SK-N-SH treated with all-trans-retinoic acid at 6 μM for 48 hours (cell line): ENCODE data around the gene BRD9.

ENCODE experiments used
- ATAC-seq: fragments of 200-7000 bp; cut with Tn5 transposase; 3 replicates; pipeline ENCODE4 v1.9.1; 2020; ENCODE audit warnings: mild to moderate bottlenecking, moderate library complexity
- ARNTL ChIP-seq: fragments of 450-650 bp; formaldehyde crosslinking; IDR thresholded peaks from 2 replicates; pipeline ENCODE4 v1.5.0; 2020; ENCODE audit warnings: low read depth, mild to moderate bottlenecking, moderate library complexity, borderline replicate concordance
- CREB5 ChIP-seq: fragments of 250-450 bp; sonication (Bioruptor Pico); IDR thresholded peaks from 2 replicates; pipeline ENCODE4 v1.5.1; 2020; ENCODE audit warnings: low read depth, mild to moderate bottlenecking, moderate library complexity
- CSDC2 ChIP-seq: fragments of 250-450 bp; sonication (Bioruptor Pico); IDR thresholded peaks from 2 replicates; pipeline ENCODE4 v1.5.0; 2020; ENCODE audit warnings: mild to moderate bottlenecking, moderate library complexity
- CSRNP3 ChIP-seq: fragments of 250-450 bp; sonication (Bioruptor Pico); IDR thresholded peaks from 2 replicates; pipeline ENCODE4 v1.5.1; 2021; ENCODE audit warnings: mild to moderate bottlenecking, moderate library complexity
- GLIS3 ChIP-seq: fragments of 250-450 bp; sonication (Bioruptor Pico); IDR thresholded peaks from 2 replicates; pipeline ENCODE4 v1.5.0; 2020; ENCODE audit warnings: mild to moderate bottlenecking, moderate library complexity
- ISL1 ChIP-seq: fragments of 250-450 bp; sonication (Bioruptor Pico); IDR thresholded peaks from 2 replicates; pipeline ENCODE4 v2.1.2; 2022; ENCODE audit warnings: mild to moderate bottlenecking, moderate library complexity
- PATZ1 ChIP-seq: fragments of 250-450 bp; sonication (Bioruptor Pico); IDR thresholded peaks from 2 replicates; pipeline ENCODE4 v1.8.0; 2020; ENCODE audit warnings: mild to moderate bottlenecking, moderate library complexity, borderline replicate concordance
- PPARA ChIP-seq: fragments of 250-450 bp; sonication (Bioruptor Pico); IDR thresholded peaks from 2 replicates; pipeline ENCODE4 v1.5.0; 2020; ENCODE audit warnings: mild to moderate bottlenecking, borderline replicate concordance
- RARB ChIP-seq: fragments of 250-450 bp; sonication (Bioruptor Pico); IDR thresholded peaks from 2 replicates; pipeline ENCODE4 v1.8.0; 2021; ENCODE audit warnings: mild to moderate bottlenecking, moderate library complexity
- SNAI2 ChIP-seq: fragments of 250-450 bp; sonication (Bioruptor Pico); IDR thresholded peaks from 2 replicates; pipeline ENCODE4 v1.5.0; 2020; ENCODE audit warnings: mild to moderate bottlenecking, moderate library complexity
- TCF4 ChIP-seq: fragments of 250-450 bp; sonication (Bioruptor Pico); IDR thresholded peaks from 2 replicates; pipeline ENCODE4 v1.8.0; 2021; ENCODE audit warnings: mild to moderate bottlenecking, moderate library complexity, borderline replicate concordance
- TSHZ2 ChIP-seq: fragments of 250-450 bp; sonication (Bioruptor Pico); IDR thresholded peaks from 2 replicates; pipeline ENCODE4 v1.5.0; 2020; ENCODE audit warnings: mild to moderate bottlenecking, moderate library complexity
- ZC3H10 ChIP-seq: fragments of 250-450 bp; sonication (Bioruptor Pico); IDR thresholded peaks from 2 replicates; pipeline ENCODE4 v1.5.1; 2021; ENCODE audit warnings: mild to moderate bottlenecking, moderate library complexity
- ZFP3 ChIP-seq: fragments of 250-450 bp; sonication (Bioruptor Pico); IDR thresholded peaks from 2 replicates; pipeline ENCODE4 v1.5.0; 2020; ENCODE audit warnings: mild to moderate bottlenecking, moderate library complexity
- ZFP30 ChIP-seq: fragments of 450-650 bp; formaldehyde crosslinking; IDR thresholded peaks from 2 replicates; pipeline ENCODE4 v1.5.0; 2022; ENCODE audit warnings: mild to moderate bottlenecking, moderate library complexity
- ZNF565 ChIP-seq: fragments of 450-650 bp; formaldehyde crosslinking; conservative IDR thresholded peaks from 2 replicates; pipeline ENCODE4 v1.5.0; 2020; ENCODE audit warnings: low read depth, mild to moderate bottlenecking, moderate library complexity
- ZNF70 ChIP-seq: fragments of 450-650 bp; formaldehyde crosslinking; IDR thresholded peaks from 2 replicates; pipeline ENCODE4 v1.5.0; 2020; ENCODE audit warnings: mild to moderate bottlenecking, moderate library complexity
- ZNF8 ChIP-seq: fragments of 450-650 bp; formaldehyde crosslinking; IDR thresholded peaks from 2 replicates; pipeline ENCODE4 v1.5.0; 2020; ENCODE audit warnings: mild to moderate bottlenecking, moderate library complexity
- TF ChIP-seq, protein P1 (sequence below): fragments of 250-450 bp; sonication (Bioruptor Pico); IDR thresholded peaks from 2 replicates; pipeline ENCODE4 v1.8.0; 2021; ENCODE audit warnings: low read depth, mild to moderate bottlenecking, moderate library complexity, borderline replicate concordance

BRD9 gene

GRCh38 chr5:888638-889035 lies 4.0 kb downstream of the BRD9 start (continued):
- TF ChIP-seq, protein P1, sequence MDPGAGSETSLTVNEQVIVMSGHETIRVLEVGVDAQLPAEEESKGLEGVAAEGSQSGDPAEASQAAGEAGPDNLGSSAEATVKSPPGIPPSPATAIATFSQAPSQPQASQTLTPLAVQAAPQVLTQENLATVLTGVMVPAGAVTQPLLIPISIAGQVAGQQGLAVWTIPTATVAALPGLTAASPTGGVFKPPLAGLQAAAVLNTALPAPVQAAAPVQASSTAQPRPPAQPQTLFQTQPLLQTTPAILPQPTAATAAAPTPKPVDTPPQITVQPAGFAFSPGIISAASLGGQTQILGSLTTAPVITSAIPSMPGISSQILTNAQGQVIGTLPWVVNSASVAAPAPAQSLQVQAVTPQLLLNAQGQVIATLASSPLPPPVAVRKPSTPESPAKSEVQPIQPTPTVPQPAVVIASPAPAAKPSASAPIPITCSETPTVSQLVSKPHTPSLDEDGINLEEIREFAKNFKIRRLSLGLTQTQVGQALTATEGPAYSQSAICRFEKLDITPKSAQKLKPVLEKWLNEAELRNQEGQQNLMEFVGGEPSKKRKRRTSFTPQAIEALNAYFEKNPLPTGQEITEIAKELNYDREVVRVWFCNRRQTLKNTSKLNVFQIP (CRISPR knock-in tag), result no peak

DNA sequence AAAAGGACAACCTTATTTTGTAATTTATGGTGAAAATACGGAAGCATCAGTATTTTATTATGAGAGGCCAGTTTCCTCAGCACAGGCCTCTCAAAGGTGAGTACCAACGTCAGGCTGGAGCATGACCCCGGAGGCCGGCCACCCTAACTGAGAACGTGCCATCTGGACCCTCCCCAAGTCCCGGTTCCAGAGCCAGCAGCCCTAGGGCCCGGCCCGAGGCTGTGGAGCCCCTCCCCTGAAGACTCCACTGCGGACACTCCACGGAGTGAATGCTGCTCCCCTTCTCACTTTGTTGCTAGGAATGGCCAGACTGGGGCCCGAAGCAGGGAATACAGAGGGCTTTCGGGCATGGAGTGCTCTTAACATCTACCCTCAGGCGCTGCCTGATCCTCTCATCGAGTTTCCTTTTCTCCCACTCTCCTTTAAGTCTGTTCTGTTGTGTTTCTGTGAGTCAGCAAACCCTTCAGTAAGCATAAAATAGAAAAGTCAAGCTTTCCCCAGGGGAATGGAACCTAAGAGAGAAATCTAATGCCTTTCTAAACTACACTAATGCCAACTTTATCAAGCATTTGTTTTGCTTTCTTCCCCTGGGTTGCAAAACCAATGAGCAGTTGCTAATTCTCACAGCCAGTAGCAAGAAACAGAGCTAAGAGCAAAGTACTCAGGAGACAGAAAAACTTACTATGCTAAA lies 4.5 kb downstream of the BRD9 start:
- TF ChIP-seq TCF4 (CRISPR knock-in tag) (no peak), ZNF8 (no peak), TSHZ2 (CRISPR knock-in tag) (no peak), ZFP3 (CRISPR knock-in tag) (no peak), ZC3H10 (no peak), ZNF565 (no peak), ISL1 (CRISPR knock-in tag) (no peak), CSRNP3 (no peak), PPARA (CRISPR knock-in tag) (no peak), ZFP30 (CRISPR knock-in tag) (no peak)
- TF ChIP-seq, protein P1 (CRISPR knock-in tag), result no peak
- ATAC-seq, result no peak

- no peak for ATAC-seq
These were observed 5.8 kb downstream of the BRD9 start for GRCh38 chr5:886716-887325.

More at GRCh38 chr5:886716-887325, 5.8 kb downstream of the BRD9 start:
- TF ChIP-seq ARNTL (CRISPR knock-in tag) (no peak), ZNF565 (no peak), ZNF70 (no peak), SNAI2 (no peak), CSDC2 (no peak), GLIS3 (CRISPR knock-in tag) (no peak), ZFP30 (CRISPR knock-in tag) (no peak), ZNF8 (no peak), ZC3H10 (no peak), CREB5 (CRISPR knock-in tag) (no peak), RARB (CRISPR knock-in tag) (no peak), ISL1 (CRISPR knock-in tag) (no peak), PATZ1 (CRISPR knock-in tag) (no peak)
- TF ChIP-seq, protein P1 (CRISPR knock-in tag), result no peak
